HepG2 (cell line): ENCODE results near the gene TOMM7. TPM values are rescaled to one million over a fixed set of nuclear protein-coding genes. Genes with fewer than 3 reads are reported as not detected.

Experiments
- ATAC-seq: fragments of 200-7000 bp; cut with Tn5 transposase; 3 replicates; pipeline ENCODE4 v1.9.1; 2020; ENCODE audit warnings: mild to moderate bottlenecking, moderate library complexity
- BruUV-seq: library from RNA; stranded (reverse); fragments of 400-500 nt; replicated peaks from 2 replicates; lab custom pipeline; 2021; lab: Mats Ljungman, UMichigan
- CTCF ChIA-PET: fragments of 300-600 bp; formaldehyde crosslinking; extraction: SDS; loops from one replicate; lab custom pipeline; 2021; ENCODE audit warnings: low total read pairs, inconsistent platforms, low intra/inter-chr PET ratio; lab: Yijun Ruan, JAX
- POLR2A ChIA-PET: fragments of 350-600 bp; sonication (Branson Sonifier 250); formaldehyde crosslinking; loops from one replicate; lab custom pipeline; 2020; ENCODE audit warnings: antibody characterized with exemption, inconsistent platforms; lab: Yijun Ruan, JAX
- DNase-seq: peaks from one replicate; pipeline ENCODE4 v3.0.0-alpha.2; 2015; ENCODE audit warnings: low spot score
- FAIRE-seq: peaks from 3 replicates; lab custom pipeline; 2011; peaks lifted over from hg19 to GRCh38; lab: Jason Lieb, UNC
- H2AFZ ChIP-seq: one replicate; pipeline ENCODE4 v1.6.1; 2011; ENCODE audit warnings: low read length, inconsistent platforms
- H3K27ac ChIP-seq: fragments of 300-600 bp; 3 replicates; pipeline ENCODE4 v1.8.0; 2011; ENCODE audit warnings: mixed run types, mild to moderate bottlenecking, mixed read lengths, low read length, inconsistent platforms; ENCODE audit not compliant: insufficient read depth; ENCODE audit errors: extremely low read length
- H3K27me3 ChIP-seq, 2 experiments: fragments of 200-600 bp in 1 of 2; 2 replicates in 1 of 2; 3 replicates in 1 of 2; pipeline versions ENCODE4 v1.6.0 to v1.8.0; 2011; ENCODE audit warnings: low read length in 2 of 2, mild to moderate bottlenecking in 2 of 2, moderate library complexity in 2 of 2, inconsistent platforms in 1 of 2; ENCODE audit not compliant: insufficient read depth in 2 of 2, control insufficient read depth in 1 of 2
- H3K36me3 ChIP-seq, 2 experiments: fragments of 200-600 bp in 1 of 2; replicated peaks in 1 of 2; 2 replicates in 1 of 2; 3 replicates in 1 of 2; pipeline versions ENCODE4 v1.5.1 to v1.8.0; 2011; ENCODE audit warnings: low read length in 2 of 2, inconsistent platforms in 1 of 2; ENCODE audit not compliant: insufficient read depth in 2 of 2, control insufficient read depth in 1 of 2
- H3K4me1 ChIP-seq: 2 replicates; pipeline ENCODE4 v1.5.1; 2012; ENCODE audit warnings: low read length, inconsistent platforms; ENCODE audit not compliant: insufficient read depth
- H3K4me2 ChIP-seq: 2 replicates; pipeline ENCODE4 v1.6.0; 2011; ENCODE audit warnings: low read depth, low read length, inconsistent platforms
- H3K4me3 ChIP-seq, 3 experiments: fragments of 200-600 bp in 1 of 3; sonication (generic), shearing (Covaris generic) in 1 of 3; replicated peaks in 1 of 3; 2 replicates each; pipeline ENCODE4 v1.5.1; 2011 to 2016; ENCODE audit warnings: low read length in 3 of 3, inconsistent platforms in 2 of 3, low read depth in 2 of 3, mild to moderate bottlenecking in 2 of 3, control low read depth in 1 of 3, mixed read lengths in 1 of 3; ENCODE audit not compliant: insufficient read depth in 1 of 3
- H3K79me2 ChIP-seq: one replicate; pipeline ENCODE4 v1.6.1; 2011; ENCODE audit warnings: low read length, inconsistent platforms; ENCODE audit not compliant: insufficient read depth
- H3K9ac ChIP-seq: 2 replicates; pipeline ENCODE4 v1.6.0; 2011; ENCODE audit warnings: mild to moderate bottlenecking, low read depth, low read length, inconsistent platforms; ENCODE audit not compliant: insufficient read depth
- H3K9me3 ChIP-seq: 2 replicates; pipeline ENCODE4 v1.5.1; 2012; ENCODE audit warnings: mild to moderate bottlenecking, low read length
- H4K20me1 ChIP-seq: 2 replicates; pipeline ENCODE4 v1.6.0; 2011; ENCODE audit warnings: inconsistent platforms, mild to moderate bottlenecking, low read length, moderate library complexity; ENCODE audit not compliant: insufficient read depth
- ARID3A ChIP-seq: IDR thresholded peaks from 2 replicates; pipeline ENCODE4 v1.6.1; 2012; ENCODE audit warnings: low read depth, low read length, improper control_type of control experiment
- CBX2 ChIP-seq, 2 experiments: fragments of 200-600 bp in 1 of 2; sonication (generic); formaldehyde crosslinking in 1 of 2; IDR thresholded peaks; 2 replicates each; pipeline versions ENCODE4 v1.7.0 to v1.8.1; 2018 to 2022; ENCODE audit warnings: low read depth in 2 of 2, low read length in 1 of 2, mild to moderate bottlenecking in 1 of 2, missing genetic modification reagents in 1 of 2
- DPF2 ChIP-seq: sonication (generic); formaldehyde crosslinking; IDR thresholded peaks from 2 replicates; pipeline ENCODE4 v1.4.0; 2020; ENCODE audit warnings: mild to moderate bottlenecking, low read depth, missing genetic modification reagents, borderline replicate concordance
- EP300 ChIP-seq, 3 experiments: sonication (generic) in 1 of 3; formaldehyde crosslinking in 1 of 3; IDR thresholded peaks; 2 replicates each; pipeline versions ENCODE4 v1.5.1 to v1.6.1; 2011 to 2020; ENCODE audit warnings: low read depth in 2 of 3, low read length in 2 of 3, borderline replicate concordance in 1 of 3, improper control_type of control experiment in 1 of 3, mild to moderate bottlenecking in 1 of 3, missing genetic modification reagents in 1 of 3, moderate library complexity in 1 of 3
- GATAD2A ChIP-seq: IDR thresholded peaks from 2 replicates; pipeline ENCODE4 v1.6.1; 2016
- IRF2 ChIP-seq: IDR thresholded peaks from 2 replicates; pipeline ENCODE4 v1.6.1; 2018; ENCODE audit warnings: missing genetic modification reagents, missing compliant biosample characterization
- NCOA1 ChIP-seq: sonication (generic); formaldehyde crosslinking; IDR thresholded peaks from 2 replicates; pipeline ENCODE4 v1.9.0; 2021; ENCODE audit warnings: missing genetic modification reagents
- PREB ChIP-seq: sonication (generic); formaldehyde crosslinking; IDR thresholded peaks from 2 replicates; pipeline ENCODE4 v1.4.0; 2020; ENCODE audit warnings: missing genetic modification reagents
- SIN3B ChIP-seq: fragments of 150-350 bp; IDR thresholded peaks from 2 replicates; pipeline ENCODE4 v1.6.1; 2014; ENCODE audit warnings: low read length
- STAT5B ChIP-seq: sonication (generic); formaldehyde crosslinking; IDR thresholded peaks from 2 replicates; pipeline ENCODE4 v1.4.0; 2020; ENCODE audit warnings: missing genetic modification reagents
- ZGPAT ChIP-seq: IDR thresholded peaks from 2 replicates; pipeline ENCODE4 v1.6.1; 2016; ENCODE audit warnings: mild to moderate bottlenecking
- ZNF20 ChIP-seq: sonication (generic); formaldehyde crosslinking; IDR thresholded peaks from 2 replicates; pipeline ENCODE4 v1.4.0; 2020; ENCODE audit warnings: mild to moderate bottlenecking, moderate library complexity, missing genetic modification reagents
- ZNF224 ChIP-seq: sonication (generic); formaldehyde crosslinking; IDR thresholded peaks from 2 replicates; pipeline ENCODE4 v1.5.0; 2020; ENCODE audit warnings: mild to moderate bottlenecking, missing genetic modification reagents
- ZNF263 ChIP-seq: sonication (generic); formaldehyde crosslinking; IDR thresholded peaks from 2 replicates; pipeline ENCODE4 v1.4.0; 2020; ENCODE audit warnings: missing genetic modification reagents
- ZNF383 ChIP-seq: sonication (generic); formaldehyde crosslinking; IDR thresholded peaks from 2 replicates; pipeline ENCODE4 v1.4.0; 2020; ENCODE audit warnings: missing genetic modification reagents, mild to moderate bottlenecking, borderline replicate concordance
- ZNF607 ChIP-seq: sonication (generic); formaldehyde crosslinking; IDR thresholded peaks from 2 replicates; pipeline ENCODE4 v1.5.1; 2020; ENCODE audit warnings: missing genetic modification reagents, mild to moderate bottlenecking, borderline replicate concordance
- ZNF784 ChIP-seq: sonication (generic); formaldehyde crosslinking; IDR thresholded peaks from 2 replicates; pipeline ENCODE4 v1.5.1; 2020; ENCODE audit warnings: missing genetic modification reagents, mild to moderate bottlenecking, borderline replicate concordance
- WGBS: methylation state at CpG from one replicate; pipeline ENCODE4 v1.1.6; 2017; ENCODE audit warnings: low lambda C conversion rate; 5-methylcytosine and 5-hydroxymethylcytosine counted together
- in situ Hi-C: cut with HindIII; loops from 2 replicates; pipeline ENCODE4 v1.10.0; 2017; ENCODE audit warnings: low pct_unique_long_range_greater_than_20kb; ENCODE audit not compliant: extremely low pct_ligation_motif_present
- intact Hi-C: fragments of 100-400 bp; cut with micrococcal nuclease; formaldehyde crosslinking; loops from one replicate; pipeline ENCODE4 v1.10.0; 2022; ENCODE audit not compliant: unreplicated experiment
- polyA plus RNA-seq, 8 experiments: library from polyadenylated mRNA; depleted of rRNA in 3 of 8; stranded (reverse) in 7 of 8; unstranded in 1 of 8; fragments of >200 nt; fragmentation: Illumina TruSeq in 4 of 8; extraction: Trizol in 4 of 8; gene quantifications; 2 replicates each; pipeline versions ENCODE4 v1.2.1 to v1.2.3, GENCODE V29; 2011 to 2016; ENCODE audit warnings: low read depth in 4 of 8, missing spikeins in 1 of 8, mixed read lengths in 1 of 8; ENCODE audit not compliant: insufficient read depth in 1 of 8
- total RNA-seq, 5 experiments: library from RNA; depleted of rRNA; stranded (reverse); fragments of >200 nt; fragmentation: Illumina TruSeq; extraction: Trizol; gene quantifications; 2 replicates each; pipeline ENCODE4 v1.2.3, GENCODE V29; 2016; ENCODE audit warnings: low read depth in 1 of 5

TOMM7 gene
- total and polyA plus RNA-seq, 2 of the 13 experiments (the other 11 are each of a cell fraction or from before 2014, with no cell fraction given): 251 to 369 TPM

- ATAC-seq: no peak; the same call in 2 of the 3 replicates
- intact Hi-C loops (no loop called here), in situ Hi-C loops (no loop called here)
- Histone ChIP-seq H4K20me1 (no peaks in the 10 kb centered on the region), H3K4me2 (no peak overlapping the region), H2AFZ (no peak overlapping the region), H3K79me2 (no peaks in the 10 kb centered on the region), H3K27ac (no peak overlapping the region), H3K9me3 (no peaks in the 10 kb centered on the region), H3K4me3 (no peak overlapping the region), H3K27me3 (no peaks in the 10 kb centered on the region), H3K36me3 (peaks cover 0 to 17% of the 10 kb centered on the region in 2 experiments; a peak in 2 of 5 replicates), H3K4me1 (peaks cover 56% of the 10 kb centered on the region), H3K9ac (no peak overlapping the region)
- no peak for FAIRE-seq
- POLR2A ChIA-PET: interaction anchor here (0.6 to 1.5 kb wide), 4 partner anchors 11 to 24 kb away, joined by 3 to 5 read pairs (median 4); partner anchors contain the start of gene TOMM7
- 92% methylated on average over 4 of the region's 4 CpGs for WGBS
- no TSS peak for BruUV-seq
- CTCF ChIA-PET: no interaction called here
- DNase-seq: peak; percentile 37
- TF ChIP-seq STAT5B: no peak
- no peak for TF ChIP-seq DPF2
- TF ChIP-seq ZNF263 (CRISPR knock-in tag): no peak
- no peak for TF ChIP-seq SIN3B
- TF ChIP-seq NCOA1 (CRISPR knock-in tag): no peak
- TF ChIP-seq EP300 (IDR thresholded peaks at IDR 0.05; ENCODE audit: low read depth in 2 of 2, low read length in 2 of 2): peak in 1 of 2 experiments; percentile 41; a peak in 1 of 4 replicates
- TF ChIP-seq EP300 (CRISPR knock-in tag; IDR thresholded peaks at IDR 0.05; ENCODE audit: borderline replicate concordance): no peak
- TF ChIP-seq CBX2 (IDR thresholded peaks at IDR 0.05; ENCODE audit: low read depth, low read length): no peak
- no peak for TF ChIP-seq CBX2 (CRISPR knock-in tag; IDR thresholded peaks at IDR 0.05; ENCODE audit: low read depth)
- no peak; the same call in 1 of the 2 replicates for TF ChIP-seq ZGPAT (CRISPR knock-in tag)
- no peak for TF ChIP-seq IRF2 (CRISPR knock-in tag)
- TF ChIP-seq ZNF20 (CRISPR knock-in tag): no peak
- TF ChIP-seq ZNF607 (CRISPR knock-in tag): no peak
- no peak for TF ChIP-seq PREB (CRISPR knock-in tag)
- no peak for TF ChIP-seq ZNF224 (CRISPR knock-in tag)
- TF ChIP-seq GATAD2A (CRISPR knock-in tag): peak; percentile 20; the same call in 1 of the 2 replicates
- no peak for TF ChIP-seq ARID3A
- TF ChIP-seq ZNF383 (CRISPR knock-in tag): no peak
- no peak for TF ChIP-seq ZNF784 (CRISPR knock-in tag)
Measured at GRCh38 chr7:22809902-22810642, 12.6 kb downstream of the TOMM7 start.
